ENCODE data around the gene ABHD12B.

Gene ABHD12B

DNA sequence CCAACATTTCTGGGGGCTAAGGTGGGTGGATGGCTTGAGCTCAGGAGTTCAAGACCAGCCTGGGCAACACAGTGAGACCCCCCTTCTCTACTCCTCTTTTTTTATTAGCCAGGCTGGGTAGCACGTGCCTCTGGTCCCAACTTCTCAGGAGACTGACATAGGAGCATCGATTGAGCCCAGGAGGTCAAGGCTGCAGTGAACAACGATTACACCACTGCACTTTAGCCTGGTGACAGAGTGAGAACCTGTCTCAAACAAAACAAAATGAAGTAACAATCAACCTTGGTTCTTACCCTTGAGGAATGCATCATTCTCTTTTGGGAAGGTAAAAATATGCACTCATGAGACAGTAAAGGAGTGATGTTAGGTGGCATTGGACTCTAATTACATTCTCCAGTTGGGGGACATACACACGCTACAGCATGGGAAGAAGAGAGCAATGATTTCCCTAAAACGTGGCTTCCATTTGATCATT is 37.0 kb upstream of the ABHD12B start:
- TF ChIP-seq, protein P1, sequence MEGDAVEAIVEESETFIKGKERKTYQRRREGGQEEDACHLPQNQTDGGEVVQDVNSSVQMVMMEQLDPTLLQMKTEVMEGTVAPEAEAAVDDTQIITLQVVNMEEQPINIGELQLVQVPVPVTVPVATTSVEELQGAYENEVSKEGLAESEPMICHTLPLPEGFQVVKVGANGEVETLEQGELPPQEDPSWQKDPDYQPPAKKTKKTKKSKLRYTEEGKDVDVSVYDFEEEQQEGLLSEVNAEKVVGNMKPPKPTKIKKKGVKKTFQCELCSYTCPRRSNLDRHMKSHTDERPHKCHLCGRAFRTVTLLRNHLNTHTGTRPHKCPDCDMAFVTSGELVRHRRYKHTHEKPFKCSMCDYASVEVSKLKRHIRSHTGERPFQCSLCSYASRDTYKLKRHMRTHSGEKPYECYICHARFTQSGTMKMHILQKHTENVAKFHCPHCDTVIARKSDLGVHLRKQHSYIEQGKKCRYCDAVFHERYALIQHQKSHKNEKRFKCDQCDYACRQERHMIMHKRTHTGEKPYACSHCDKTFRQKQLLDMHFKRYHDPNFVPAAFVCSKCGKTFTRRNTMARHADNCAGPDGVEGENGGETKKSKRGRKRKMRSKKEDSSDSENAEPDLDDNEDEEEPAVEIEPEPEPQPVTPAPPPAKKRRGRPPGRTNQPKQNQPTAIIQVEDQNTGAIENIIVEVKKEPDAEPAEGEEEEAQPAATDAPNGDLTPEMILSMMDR (IDR thresholded peaks at IDR 0.05): no peak

GRCh38 chr14:50835280-50835679 is 36.6 kb upstream of the ABHD12B start:
- TF ChIP-seq, protein P1 (IDR thresholded peaks at IDR 0.05): no peak

DNA sequence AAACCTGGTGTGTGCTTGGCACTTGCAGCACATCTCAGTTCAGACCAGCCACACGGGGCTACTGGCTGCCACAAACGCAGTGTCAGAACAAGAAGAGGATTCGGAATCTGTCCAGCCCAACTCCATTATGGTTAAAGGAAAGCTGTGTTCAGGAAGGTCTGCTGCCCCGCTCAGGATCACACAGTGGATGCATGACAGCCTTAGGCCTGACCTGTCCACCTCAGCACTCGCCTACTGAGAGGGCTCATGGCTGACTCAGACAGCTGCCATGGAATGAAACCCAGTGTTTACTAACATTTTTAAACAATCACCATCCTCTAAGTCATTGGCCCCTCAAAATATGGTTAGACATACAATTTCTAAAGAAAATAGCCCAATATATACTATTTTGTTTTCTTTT is 35.3 kb upstream of the ABHD12B start:
- TF ChIP-seq, protein P1 (IDR thresholded peaks at IDR 0.05): no peak

GRCh38 chr14:50837271-50837670 is 34.6 kb upstream of the ABHD12B start:
- TF ChIP-seq, protein P1 (IDR thresholded peaks at IDR 0.05): no peak

GRCh38 chr14:50837850-50838470 is 33.9 kb upstream of the ABHD12B start:
- TF ChIP-seq, protein P1 (IDR thresholded peaks at IDR 0.05): no peak

DNA sequence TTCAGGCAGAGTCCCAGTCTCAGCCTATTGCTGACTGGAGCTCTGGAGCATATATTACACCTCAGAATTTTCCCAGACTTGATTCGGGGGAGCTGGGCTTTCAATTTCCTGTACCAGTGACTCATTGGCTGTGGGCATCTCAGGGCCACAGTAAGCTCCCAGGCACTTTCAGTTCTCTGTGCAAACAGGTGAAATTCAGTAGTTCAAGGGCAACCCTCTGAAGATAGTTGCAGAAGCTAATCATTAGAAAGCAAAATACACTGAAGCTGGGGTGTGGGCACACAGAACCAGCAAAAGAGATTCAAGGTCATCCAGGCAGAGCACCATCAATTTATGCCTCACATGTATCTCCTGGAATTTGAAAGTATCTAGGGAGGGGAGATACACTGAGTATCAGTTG is 32.8 kb upstream of the ABHD12B start:
- TF ChIP-seq, protein P1 (IDR thresholded peaks at IDR 0.05): no peak

DNA sequence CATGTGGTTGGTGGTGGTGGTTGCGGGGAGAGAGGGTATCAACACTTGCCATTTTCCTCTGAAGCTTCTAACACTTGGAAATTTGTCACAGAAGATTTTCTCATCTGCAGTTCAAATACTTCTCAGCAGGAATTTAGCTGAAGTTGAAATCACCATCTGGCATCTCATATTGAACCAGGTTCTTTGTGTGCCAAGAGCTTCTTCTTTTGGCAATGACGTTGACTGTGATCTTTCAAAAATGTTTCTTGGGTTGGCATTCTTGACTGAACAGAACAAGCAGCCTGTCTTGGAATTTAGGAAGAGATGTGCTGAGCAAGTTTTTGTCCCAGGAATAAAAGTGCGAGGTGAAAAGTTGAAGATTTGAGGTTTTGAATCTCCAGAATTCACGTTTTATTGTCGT is 32.2 kb upstream of the ABHD12B start:
- TF ChIP-seq, protein P1 (IDR thresholded peaks at IDR 0.05): no peak

DNA sequence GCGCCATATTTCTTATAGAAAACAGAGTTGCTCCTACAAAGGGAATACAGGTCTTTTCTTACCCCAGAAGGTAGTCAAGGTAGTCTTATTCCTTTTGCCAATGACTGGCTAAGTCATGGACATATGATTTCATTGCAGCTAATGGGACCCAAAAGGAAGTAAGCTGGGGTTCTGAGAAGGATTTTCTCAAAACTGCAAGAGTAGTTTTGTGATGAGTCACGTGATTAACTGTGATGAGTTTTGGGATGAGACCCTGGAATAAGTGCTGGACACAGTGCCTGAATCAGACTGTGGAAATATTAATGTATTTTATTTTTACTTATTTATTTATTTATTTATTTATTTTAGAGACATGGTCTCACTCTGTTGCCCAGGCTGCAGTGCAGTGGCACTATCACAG is 27.5 kb upstream of the ABHD12B start:
- TF ChIP-seq, protein P1 (IDR thresholded peaks at IDR 0.05): no peak
